Stimulated activated CD8-positive, alpha-beta memory T cell treated with anti-CD3 and anti-CD28 coated beads, Interleukin-4, amount 100 ng/mL, for 48 hours (primary cell): ENCODE results near the gene PTMA.
"Not testable (repeated sequence)": the region's sequence is repeated elsewhere in the genome, so short reads cannot be mapped to it uniquely, and the experiment has no call there.

Experiments
- DNase-seq: peaks from one replicate; pipeline ENCODE4 v3.0.0-alpha.2; 2020

The PTMA gene

DNA sequence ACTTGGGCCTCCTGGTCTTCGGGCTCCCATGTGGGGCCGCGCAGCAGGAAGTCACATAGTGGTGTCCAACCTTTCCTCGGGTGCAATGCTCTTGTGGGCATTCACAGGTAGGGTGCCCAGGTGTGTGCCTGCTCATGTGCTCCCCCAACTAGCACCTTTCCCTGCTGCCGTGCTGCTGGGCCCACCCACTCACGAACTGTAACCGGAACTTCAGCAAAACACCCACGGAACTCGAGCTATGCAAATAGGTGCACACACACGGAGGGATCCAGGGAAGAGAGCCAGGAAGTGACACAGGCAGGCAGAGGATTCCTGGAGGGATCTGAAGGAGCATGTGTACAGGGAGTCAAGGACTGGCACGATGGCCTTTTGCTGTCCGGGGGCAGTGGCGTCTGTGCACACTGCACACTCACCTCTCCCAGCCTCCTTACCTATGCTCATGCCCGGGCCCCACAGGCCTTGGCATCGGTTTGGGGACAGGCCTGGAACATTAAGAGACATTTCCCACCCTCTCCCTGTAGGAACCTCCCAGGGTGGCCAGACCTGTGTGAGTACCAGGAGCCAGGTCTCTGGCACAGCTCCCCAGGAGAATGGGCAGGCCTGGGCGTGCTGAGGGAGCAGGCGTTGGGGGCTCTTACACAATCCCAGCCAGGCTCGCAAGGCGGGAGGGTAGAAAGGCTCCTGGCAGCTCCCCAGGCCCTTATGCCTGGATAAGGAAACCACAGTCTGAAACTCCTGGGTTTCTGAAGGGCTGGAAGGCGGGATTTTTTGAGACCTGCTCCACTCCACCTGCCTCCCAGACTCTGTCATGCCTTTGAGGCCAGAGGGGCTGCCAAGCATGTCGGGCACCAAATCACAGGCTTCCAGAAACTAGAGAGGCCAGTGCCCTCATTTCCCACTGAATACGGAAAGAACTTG is 6.6 kb upstream of the PTMA start:
- DNase-seq: no peak

DNA sequence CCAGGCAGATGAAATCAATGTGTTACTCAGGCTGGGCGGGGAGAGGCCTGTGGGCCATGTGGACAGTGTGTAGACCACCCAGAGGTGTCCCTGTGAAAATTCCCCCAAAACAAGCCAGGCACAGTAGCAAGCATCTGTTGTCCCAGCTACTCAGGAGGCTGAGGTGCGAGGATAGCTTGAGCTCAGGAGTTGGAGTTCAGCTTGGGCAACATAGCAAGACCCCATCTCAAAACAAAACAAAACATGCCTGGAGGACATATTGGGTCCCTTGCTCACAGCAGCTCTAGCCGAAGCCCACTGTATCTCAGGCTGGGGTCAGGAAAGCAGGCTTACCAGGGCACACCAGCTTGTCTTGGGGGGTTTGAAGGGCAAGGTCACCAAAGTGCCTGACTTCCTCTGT is 4.3 kb upstream of the PTMA start:
- DNase-seq: no peak

GRCh38 chr2:231706731-231707624 is 1.3 kb upstream of the PTMA start:
- DNase-seq: peak; percentile 98

GRCh38 chr2:231707625-231707926 is 749 bp upstream of the PTMA start:
- DNase-seq: peak; percentile 71

- DNase-seq: peak; percentile 61
Observed at GRCh38 chr2:231708773-231709635, 679 bp downstream of the PTMA start.

DNA sequence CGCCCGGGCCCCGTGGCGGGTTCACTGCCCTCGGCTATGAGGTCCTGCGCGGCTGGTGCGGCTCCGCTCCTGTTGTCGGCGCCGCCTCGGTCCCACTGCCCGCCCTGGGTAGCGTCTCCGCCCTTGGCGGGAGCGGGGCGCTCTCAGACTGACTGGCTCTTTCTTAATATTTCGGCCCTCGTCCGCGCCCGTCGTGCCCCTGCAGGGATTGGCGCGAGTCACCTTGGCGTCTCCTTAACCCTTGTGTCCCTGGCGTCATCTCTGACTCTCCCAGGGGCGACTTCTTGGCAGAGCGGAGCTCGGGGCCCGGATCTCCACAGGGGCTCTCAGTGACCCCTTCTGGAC is 1.3 kb downstream of the PTMA start:
- DNase-seq: peak; percentile 59

- DNase-seq: peak; percentile 91
Observed at GRCh38 chr2:231709981-231710798, 1.9 kb downstream of the PTMA start.

DNA sequence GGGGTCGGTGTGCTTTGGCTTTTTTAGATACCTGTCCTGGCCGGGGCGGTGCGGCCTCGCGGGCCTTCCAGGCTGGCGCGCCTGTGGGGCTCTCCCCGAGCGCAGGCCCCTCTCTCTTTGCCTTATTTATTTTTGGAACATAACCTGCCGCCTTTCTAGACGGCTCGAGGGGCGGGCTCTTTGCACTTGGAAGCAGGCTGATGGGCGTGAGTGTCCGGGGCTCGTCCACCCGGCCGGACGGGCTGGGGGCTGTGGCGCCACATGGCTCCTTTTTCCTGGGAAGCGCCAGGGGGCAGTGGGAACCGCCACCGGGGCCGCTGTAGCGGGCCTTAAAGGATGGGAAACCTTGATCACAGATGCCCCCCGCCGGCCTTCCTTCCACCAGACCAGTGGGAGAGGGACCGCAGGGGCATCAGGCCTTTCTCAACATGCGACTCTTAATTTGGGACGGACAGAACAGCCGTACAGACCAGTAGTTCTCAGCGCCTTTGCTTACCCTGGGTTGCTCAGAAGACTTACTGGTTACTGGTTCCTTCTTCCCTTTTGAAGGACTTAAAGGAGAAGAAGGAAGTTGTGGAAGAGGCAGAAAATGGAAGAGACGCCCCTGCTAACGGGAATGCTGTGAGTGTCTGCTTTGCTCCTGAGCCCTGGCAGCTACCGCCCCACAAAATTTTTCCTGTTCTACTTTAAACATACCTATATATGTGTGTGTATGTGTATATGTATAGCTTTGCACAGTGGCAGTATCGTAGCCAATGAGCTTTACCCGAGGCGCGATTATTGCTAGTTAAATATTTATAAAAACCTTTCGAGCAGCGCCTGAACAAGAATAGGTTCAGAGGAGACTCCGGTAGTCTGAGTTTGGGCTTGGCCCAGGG is 2.7 kb downstream of the PTMA start:
- no peak for DNase-seq

DNA sequence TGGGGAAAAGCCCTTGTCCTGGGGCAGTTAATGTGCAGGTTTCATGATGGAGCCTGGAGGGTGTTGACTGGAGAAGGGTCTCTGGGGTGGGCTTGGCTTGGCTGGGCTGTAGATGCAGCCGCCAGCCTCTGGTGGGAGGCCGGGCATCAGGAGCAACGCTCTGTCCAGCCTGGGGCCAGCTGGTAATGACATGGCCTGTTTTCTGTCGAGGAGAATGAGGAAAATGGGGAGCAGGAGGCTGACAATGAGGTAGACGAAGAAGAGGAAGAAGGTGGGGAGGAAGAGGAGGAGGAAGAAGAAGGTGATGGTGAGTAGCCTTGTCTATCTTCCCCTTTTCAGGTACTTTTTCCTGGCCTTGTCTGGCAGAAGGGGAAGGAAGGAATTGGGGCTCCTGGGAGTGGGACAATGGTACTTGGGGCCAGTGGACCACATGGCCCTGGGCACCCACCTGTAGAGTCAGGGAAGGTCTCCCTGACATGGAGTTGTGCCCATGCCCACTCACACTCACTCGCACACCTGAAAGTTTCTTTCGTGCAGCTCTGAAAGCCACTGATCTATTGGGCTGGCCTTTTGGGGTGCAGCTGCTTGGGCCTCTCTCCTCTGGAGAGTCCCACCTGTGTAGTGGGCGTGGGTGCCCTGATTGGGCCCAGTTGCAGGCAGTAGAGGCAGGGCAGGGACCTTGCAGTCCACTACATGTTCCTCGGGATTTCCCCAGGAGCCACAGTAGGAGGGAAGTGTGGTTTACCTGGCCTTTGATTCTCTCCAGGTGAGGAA is 3.5 kb downstream of the PTMA start:
- DNase-seq: no peak

DNA sequence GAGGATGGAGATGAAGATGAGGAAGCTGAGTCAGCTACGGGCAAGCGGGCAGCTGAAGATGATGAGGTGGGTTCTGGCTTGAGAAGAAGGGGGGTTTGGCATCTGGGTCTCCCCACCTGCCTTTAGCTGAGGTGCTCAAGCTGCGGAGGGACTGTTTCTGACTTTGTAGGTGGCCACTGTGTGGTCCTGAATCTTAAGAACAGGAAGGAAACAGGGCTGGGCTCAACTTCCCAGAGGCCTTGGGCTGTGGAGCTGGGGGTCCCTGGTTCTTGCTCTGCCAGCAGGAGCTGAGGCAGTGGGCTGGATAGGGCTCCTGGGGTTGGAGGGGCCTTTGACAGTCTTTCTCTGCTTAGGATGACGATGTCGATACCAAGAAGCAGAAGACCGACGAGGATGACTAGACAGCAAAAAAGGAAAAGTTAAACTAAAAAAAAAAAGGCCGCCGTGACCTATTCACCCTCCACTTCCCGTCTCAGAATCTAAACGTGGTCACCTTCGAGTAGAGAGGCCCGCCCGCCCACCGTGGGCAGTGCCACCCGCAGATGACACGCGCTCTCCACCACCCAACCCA is 4.2 kb downstream of the PTMA start:
- peak; percentile 68 for DNase-seq

DNA sequence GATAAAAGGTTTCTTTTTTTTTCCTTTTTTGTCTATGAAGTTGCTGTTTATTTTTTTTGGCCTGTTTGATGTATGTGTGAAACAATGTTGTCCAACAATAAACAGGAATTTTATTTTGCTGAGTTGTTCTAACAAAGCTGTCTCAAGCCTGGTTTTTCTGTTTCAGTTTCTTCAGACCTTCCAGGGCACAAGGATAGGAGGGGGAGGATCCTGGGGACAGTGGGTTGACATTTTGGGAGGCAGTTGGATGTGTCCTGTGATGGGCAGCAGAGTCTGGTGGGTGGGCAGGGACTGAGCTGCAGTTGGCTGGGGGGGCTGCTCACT is 5.0 kb downstream of the PTMA start:
- not testable (repeated sequence) for DNase-seq

GRCh38 chr2:231713730-231714638 is 5.7 kb downstream of the PTMA start:
- DNase-seq: peak; percentile 96

GRCh38 chr2:231714639-231715498 is 6.5 kb downstream of the PTMA start:
- DNase-seq: peak; percentile 95

GRCh38 chr2:231715499-231715837 is 7.1 kb downstream of the PTMA start:
- no peak for DNase-seq

DNA sequence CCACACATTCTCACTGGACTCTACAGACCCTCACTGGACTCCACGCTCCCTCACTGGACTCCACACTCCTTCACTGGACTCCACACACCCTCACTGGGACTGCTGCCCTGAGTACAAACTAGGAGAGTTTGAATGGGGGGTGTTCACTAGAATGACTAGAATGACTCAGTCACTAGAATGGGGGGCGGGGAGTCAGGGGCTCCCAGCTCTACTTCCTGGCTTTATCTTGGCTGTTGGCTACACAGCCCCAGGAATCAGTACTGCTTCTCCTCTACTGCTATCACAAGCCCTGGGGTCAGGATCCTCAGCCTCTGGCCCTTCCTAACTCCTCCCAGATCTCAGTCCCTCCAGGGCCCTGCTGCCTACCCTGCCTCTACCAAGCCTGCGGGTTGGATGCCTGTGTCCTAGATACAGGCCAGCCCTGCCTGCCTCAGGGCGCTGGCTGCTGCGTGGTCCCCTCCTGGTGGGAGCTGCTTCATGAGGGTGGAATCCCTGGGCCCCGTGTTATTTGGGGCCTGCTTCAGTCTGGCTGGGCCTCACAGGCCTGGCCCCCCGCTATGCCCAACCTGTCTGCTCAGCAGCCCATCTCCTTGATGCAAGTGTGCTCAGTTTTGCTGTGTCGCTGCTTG is 7.8 kb downstream of the PTMA start:
- DNase-seq: no peak

- DNase-seq: no peak
Observed at GRCh38 chr2:231716666-231717280, 8.4 kb downstream of the PTMA start.
